ENCODE data around the gene IFI27L1.

Gene IFI27L1

GRCh38 chr14:94077823-94078222, 3.3 kb upstream of the IFI27L1 start:
- in situ Hi-C loops (cut with MboI; ENCODE audit: low sequenced_read_pairs, unreplicated experiment), result no loop called here
- DNase-seq (ENCODE audit: low spot score), result no peak
- no peak for TF ChIP-seq CTCF (IDR thresholded peaks at IDR 0.05; ENCODE audit: borderline replicate concordance, control extremely low read depth, extremely low read depth, insufficient read depth, missing control alignments)

DNA sequence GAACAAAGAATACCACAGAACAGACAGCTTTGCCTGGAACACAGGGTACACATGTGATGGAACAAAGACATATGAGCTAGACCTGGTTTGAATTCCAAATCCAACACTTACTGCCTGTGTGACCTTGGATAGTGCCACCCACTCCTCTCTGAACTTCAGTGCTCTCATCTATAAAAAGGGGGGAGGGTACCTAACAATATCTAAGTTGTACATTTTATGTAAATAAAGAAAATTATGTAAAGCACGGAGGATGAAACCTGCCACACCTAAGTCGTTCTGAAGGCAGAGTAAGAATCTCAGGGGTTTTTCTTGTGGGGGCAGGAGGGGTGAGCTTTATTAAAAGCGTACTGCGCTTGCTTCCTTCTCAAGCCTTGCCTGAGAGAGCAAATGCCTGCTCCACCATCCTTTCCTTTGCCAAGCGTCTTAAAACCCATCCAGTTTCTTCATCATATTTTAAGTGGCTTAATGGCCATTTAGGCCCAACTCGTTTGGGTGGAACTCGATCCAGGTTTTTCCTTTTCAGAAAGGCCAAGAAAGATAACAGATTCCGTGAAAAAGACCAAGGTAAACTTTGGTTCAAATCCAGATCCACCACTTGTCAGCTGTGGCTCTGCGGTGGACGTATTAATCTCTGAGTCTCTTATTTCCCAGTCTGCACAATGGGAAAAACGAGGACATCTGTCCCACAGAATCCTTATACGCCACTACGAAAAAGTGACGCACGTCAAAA, 1.1 kb upstream of the IFI27L1 start:
- in situ Hi-C loops (cut with MboI; ENCODE audit: low sequenced_read_pairs, unreplicated experiment), result no loop called here
- TF ChIP-seq CTCF (IDR thresholded peaks at IDR 0.05; ENCODE audit: borderline replicate concordance, control extremely low read depth, extremely low read depth, insufficient read depth, missing control alignments), result no peak
- no peak for DNase-seq (ENCODE audit: low spot score)

GRCh38 chr14:94081386-94081820, 293 bp downstream of the IFI27L1 start:
- in situ Hi-C loops (cut with MboI; ENCODE audit: low sequenced_read_pairs, unreplicated experiment), result no loop called here
- no peak for TF ChIP-seq CTCF (IDR thresholded peaks at IDR 0.05; ENCODE audit: borderline replicate concordance, control extremely low read depth, extremely low read depth, insufficient read depth, missing control alignments)
- DNase-seq (ENCODE audit: low spot score), result no peak

DNA sequence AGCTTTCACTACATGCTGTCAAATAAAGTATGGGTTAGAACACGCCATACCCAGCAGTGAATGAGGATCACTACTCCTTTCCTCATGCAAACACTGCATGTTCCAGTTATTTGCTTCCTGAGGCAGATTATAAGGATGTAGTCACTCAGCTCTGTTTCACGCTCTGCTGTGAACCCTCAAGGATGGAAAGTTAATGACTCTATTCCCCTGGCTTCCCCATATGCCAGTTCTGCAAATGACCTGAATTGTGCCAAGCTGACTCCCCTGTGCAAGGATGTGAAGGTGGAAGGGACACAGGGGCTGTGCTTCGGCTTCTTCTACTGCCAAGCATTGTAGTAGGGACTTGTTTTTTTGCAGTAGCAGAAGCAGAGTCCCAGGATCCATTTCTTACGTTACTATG, 6.8 kb downstream of the IFI27L1 start:
- no peak for DNase-seq (ENCODE audit: low spot score)
- TF ChIP-seq CTCF (IDR thresholded peaks at IDR 0.05; ENCODE audit: borderline replicate concordance, control extremely low read depth, extremely low read depth, insufficient read depth, missing control alignments), result no peak

GRCh38 chr14:94088516-94088915, 7.4 kb downstream of the IFI27L1 start:
- DNase-seq (ENCODE audit: low spot score), result no peak
- in situ Hi-C loops (cut with MboI; ENCODE audit: low sequenced_read_pairs, unreplicated experiment), result no loop called here
- TF ChIP-seq CTCF (IDR thresholded peaks at IDR 0.05; ENCODE audit: borderline replicate concordance, control extremely low read depth, extremely low read depth, insufficient read depth, missing control alignments), result no peak

More for the DNA sequence above, 6.8 kb downstream of the IFI27L1 start:
- in situ Hi-C loops (cut with MboI; ENCODE audit: low sequenced_read_pairs, unreplicated experiment), result no loop called here

GRCh38 chr14:94089479-94089878, 8.4 kb downstream of the IFI27L1 start:
- in situ Hi-C loops (cut with MboI; ENCODE audit: low sequenced_read_pairs, unreplicated experiment), result no loop called here
- no peak for DNase-seq (ENCODE audit: low spot score)
- no peak for TF ChIP-seq CTCF (IDR thresholded peaks at IDR 0.05; ENCODE audit: borderline replicate concordance, control extremely low read depth, extremely low read depth, insufficient read depth, missing control alignments)
